Activated naive CD4-positive, alpha-beta T cell treated with anti-CD3 and anti-CD28 coated beads for 36 hours (primary cell): ENCODE data around the gene IARS2. TPM values are rescaled to one million over a fixed set of nuclear protein-coding genes. Genes with fewer than 3 reads are reported as not detected.
A peak's percentile ranks its signal among the peaks of the same experiment; 100 is the strongest.

ENCODE experiments used
- CTCF ChIA-PET: fragments of 350-600 bp; sonication (Branson Sonifier 250); formaldehyde crosslinking; loops from one replicate; lab custom pipeline; 2021; ENCODE audit warnings: antibody characterized with exemption; lab: Charles Lee
- DNase-seq: peaks from one replicate; pipeline ENCODE4 v3.0.0-alpha.2; 2020
- H3K27ac Mint-ChIP-seq: one replicate; pipeline ENCODE4 v1.8.0; 2021; ENCODE audit warnings: mild to moderate bottlenecking, mixed read lengths
- H3K27me3 Mint-ChIP-seq: one replicate; pipeline ENCODE4 v1.8.0; 2021; ENCODE audit warnings: low read depth, mixed read lengths
- H3K36me3 Mint-ChIP-seq: one replicate; pipeline ENCODE4 v1.8.0; 2021; ENCODE audit warnings: low read depth, mixed read lengths
- H3K4me1 Mint-ChIP-seq: one replicate; pipeline ENCODE4 v1.8.0; 2021; ENCODE audit warnings: low read depth, mixed read lengths
- H3K4me3 Mint-ChIP-seq: one replicate; pipeline ENCODE4 v1.8.0; 2021; ENCODE audit warnings: mild to moderate bottlenecking, moderate library complexity, mixed read lengths
- H3K9me3 Mint-ChIP-seq: one replicate; pipeline ENCODE4 v1.8.0; 2021; ENCODE audit warnings: mixed read lengths
- intact Hi-C: fragments of 100-400 bp; cut with micrococcal nuclease; formaldehyde crosslinking; loops from one replicate; pipeline ENCODE4 v1.15.1; 2023
- total RNA-seq, 2 experiments: library from RNA; stranded (reverse); gene quantifications; one replicate each; pipeline ENCODE4 v1.2.3, GENCODE V29; 2021

The IARS2 gene
- total RNA-seq, 2 experiments from 2014 or later = 59.7 to 60.3 TPM

DNA sequence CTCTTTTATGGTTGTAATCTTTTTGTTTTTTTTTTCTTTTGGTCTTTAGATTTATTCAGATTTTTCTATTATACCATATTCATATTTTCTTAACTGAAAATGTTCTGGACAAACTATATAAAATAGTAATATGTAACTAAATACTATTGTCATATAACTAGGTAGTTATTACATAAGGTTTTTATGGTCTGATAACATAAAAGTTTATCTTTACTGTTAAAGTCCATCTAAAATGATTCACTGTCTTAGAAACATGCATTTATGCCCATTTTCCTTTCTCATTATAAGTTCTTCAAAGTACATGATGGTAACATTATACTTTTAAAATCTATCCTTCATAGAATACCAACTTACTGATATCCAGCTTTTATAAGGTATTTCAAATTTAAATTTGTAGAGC is 29.1 kb downstream of the IARS2 start:
- H3K4me1 Mint-ChIP-seq = peaks cover 13% of the 10 kb centered on the region
- intact Hi-C loops = no loop called here
- H3K27ac Mint-ChIP-seq = no peak overlapping the region
- H3K27me3 Mint-ChIP-seq = no peaks in the 10 kb centered on the region
- CTCF ChIA-PET = no interaction called here
- DNase-seq = no peak
- H3K9me3 Mint-ChIP-seq = no peaks in the 10 kb centered on the region
- no peak overlapping the region for H3K4me3 Mint-ChIP-seq
- peaks cover 15% of the 10 kb centered on the region for H3K36me3 Mint-ChIP-seq

DNA sequence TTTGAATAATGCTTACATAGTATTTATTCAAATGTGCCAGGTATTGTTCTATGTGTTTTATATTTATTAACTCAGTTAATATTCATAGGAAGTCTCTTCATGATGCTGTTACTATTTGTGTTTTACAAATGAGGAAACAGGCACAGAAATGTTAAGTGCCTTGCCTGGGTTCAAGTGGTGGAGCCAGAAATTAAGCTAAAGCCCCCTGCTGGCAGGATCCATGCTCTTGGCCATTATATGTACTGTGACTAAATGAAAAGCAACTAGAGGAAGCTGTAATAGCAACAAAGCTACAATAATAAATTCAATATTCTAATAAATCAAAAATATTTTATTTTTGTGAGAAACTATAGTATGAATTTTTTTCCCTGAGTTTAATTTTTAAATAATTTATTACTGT is 30.0 kb downstream of the IARS2 start:
- Mint-ChIP-seq H3K4me3 (no peak overlapping the region), H3K36me3 (peaks cover 22% of the 10 kb centered on the region), H3K4me1 (peaks cover 11% of the 10 kb centered on the region), H3K27ac (no peak overlapping the region), H3K27me3 (no peaks in the 10 kb centered on the region), H3K9me3 (no peaks in the 10 kb centered on the region)
- intact Hi-C loops = no loop called here
- peak; percentile 17 for DNase-seq
- CTCF ChIA-PET = interaction anchor here (1.1 kb wide), 1 partner anchor 11 kb away, joined by 3 read pairs; no protein-coding TSS in a partner anchor

DNA sequence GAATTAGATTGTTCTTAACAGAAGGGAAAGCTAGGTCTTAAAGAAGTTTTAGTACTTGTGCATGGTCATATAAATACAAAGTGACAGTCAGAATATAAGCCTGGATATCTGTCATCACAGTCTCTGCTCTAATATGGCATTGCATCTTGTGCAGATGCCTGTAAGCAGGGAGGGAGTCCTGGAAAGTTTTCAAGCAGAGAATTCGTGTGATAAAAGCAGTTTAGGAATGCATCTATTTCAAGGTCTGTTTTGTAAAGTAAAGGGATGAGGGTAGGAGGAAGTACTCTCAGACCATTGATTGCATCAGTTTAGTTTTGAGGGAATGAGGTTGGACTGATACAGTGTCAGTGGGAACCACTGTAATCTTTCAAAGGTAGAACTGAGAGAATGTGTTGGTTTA is 30.6 kb downstream of the IARS2 start:
- no peak for DNase-seq
- H3K27ac Mint-ChIP-seq = peak overlapping the region; percentile 28
- peaks cover 3% of the 10 kb centered on the region for H3K9me3 Mint-ChIP-seq
- H3K27me3 Mint-ChIP-seq = no peaks in the 10 kb centered on the region
- H3K4me1 Mint-ChIP-seq = peaks cover 9% of the 10 kb centered on the region
- peaks cover 26% of the 10 kb centered on the region for H3K36me3 Mint-ChIP-seq
- CTCF ChIA-PET = interaction anchor here (1.1 kb wide), 1 partner anchor 12 kb away, joined by 3 read pairs; no protein-coding TSS in a partner anchor
- intact Hi-C loops = no loop called here
- H3K4me3 Mint-ChIP-seq = no peak overlapping the region

GRCh38 chr1:220127076-220127475 is 33.1 kb downstream of the IARS2 start:
- DNase-seq = no peak
- Mint-ChIP-seq H3K27ac (peak overlapping the region; percentile 1), H3K4me3 (no peak overlapping the region), H3K27me3 (no peaks in the 10 kb centered on the region), H3K36me3 (peaks cover 36% of the 10 kb centered on the region), H3K4me1 (peaks cover 14% of the 10 kb centered on the region), H3K9me3 (peaks cover 4% of the 10 kb centered on the region)
- CTCF ChIA-PET = no interaction called here
- intact Hi-C loops = no loop called here

DNA sequence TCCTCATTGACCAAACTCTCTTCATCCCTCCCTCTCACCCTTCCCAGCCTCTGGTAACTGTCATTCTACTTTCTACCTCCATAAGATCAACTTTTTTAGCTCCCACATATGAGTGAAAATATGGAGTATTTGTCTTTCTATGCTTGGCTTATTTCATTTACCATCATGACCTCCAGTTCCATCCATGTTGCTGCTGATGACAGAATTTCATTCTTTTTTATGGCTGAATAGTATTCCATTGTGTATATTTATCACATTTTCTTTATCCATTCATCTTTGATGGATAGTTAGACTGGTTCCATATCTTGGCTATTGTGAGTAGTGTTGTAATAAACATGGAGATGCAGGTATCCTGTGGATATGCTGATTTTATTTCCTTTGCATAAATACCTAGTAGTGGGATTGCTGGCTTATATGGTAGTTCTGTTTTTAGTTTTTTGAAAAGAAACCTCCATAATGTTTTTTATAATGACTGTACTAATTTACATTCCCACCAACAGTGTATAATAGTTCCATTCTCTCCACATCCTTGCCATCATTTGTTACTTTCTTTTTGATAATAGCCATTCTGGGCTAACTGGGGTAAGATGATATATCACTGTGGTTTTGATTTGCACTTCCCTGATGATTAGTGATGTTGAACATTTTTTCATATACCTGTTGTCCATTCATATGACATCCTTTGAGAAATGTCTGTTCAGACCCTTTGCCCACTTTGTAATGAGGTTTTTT is 35.7 kb downstream of the IARS2 start:
- DNase-seq = no peak
- Mint-ChIP-seq H3K36me3 (peaks cover 49% of the 10 kb centered on the region), H3K9me3 (peaks cover 4% of the 10 kb centered on the region), H3K4me3 (no peak overlapping the region), H3K27me3 (no peaks in the 10 kb centered on the region), H3K27ac (peak overlapping the region; percentile 36), H3K4me1 (peaks cover 10% of the 10 kb centered on the region)
- CTCF ChIA-PET = no interaction called here
- intact Hi-C loops = no loop called here

GRCh38 chr1:220135755-220136154 is 41.8 kb downstream of the IARS2 start:
- DNase-seq = no peak
- intact Hi-C loops = no loop called here
- Mint-ChIP-seq H3K9me3 (no peaks in the 10 kb centered on the region), H3K36me3 (peaks cover 34% of the 10 kb centered on the region), H3K4me1 (peaks cover 10% of the 10 kb centered on the region), H3K27ac (no peak overlapping the region), H3K4me3 (no peak overlapping the region), H3K27me3 (no peaks in the 10 kb centered on the region)
- CTCF ChIA-PET = interaction anchor here (1.4 kb wide), 1 partner anchor 22 kb away, joined by 4 read pairs; no protein-coding TSS in a partner anchor

- Mint-ChIP-seq H3K36me3 (peaks cover 34% of the 10 kb centered on the region), H3K9me3 (no peaks in the 10 kb centered on the region), H3K27me3 (no peaks in the 10 kb centered on the region), H3K4me3 (no peak overlapping the region), H3K4me1 (peaks cover 10% of the 10 kb centered on the region), H3K27ac (peak overlapping the region; percentile 24)
- intact Hi-C loops = no loop called here
- DNase-seq = no peak
- CTCF ChIA-PET = interaction anchor here (1.4 kb wide), 1 partner anchor 24 kb away, joined by 4 read pairs; no protein-coding TSS in a partner anchor
Measured at GRCh38 chr1:220137019-220137786, 43.3 kb downstream of the IARS2 start.

GRCh38 chr1:220139966-220140365 is 46.0 kb downstream of the IARS2 start:
- Mint-ChIP-seq H3K36me3 (peaks cover 36% of the 10 kb centered on the region), H3K27me3 (no peaks in the 10 kb centered on the region), H3K27ac (no peak overlapping the region), H3K4me1 (peaks cover 12% of the 10 kb centered on the region), H3K4me3 (no peak overlapping the region), H3K9me3 (no peaks in the 10 kb centered on the region)
- DNase-seq = no peak
- CTCF ChIA-PET = no interaction called here
- intact Hi-C loops = no loop called here

- no peaks in the 10 kb centered on the region for H3K9me3 Mint-ChIP-seq
- H3K36me3 Mint-ChIP-seq = peaks cover 31% of the 10 kb centered on the region
- H3K27ac Mint-ChIP-seq = no peak overlapping the region
- H3K4me3 Mint-ChIP-seq = no peak overlapping the region
- H3K4me1 Mint-ChIP-seq = peaks cover 7% of the 10 kb centered on the region
- DNase-seq = no peak
- intact Hi-C loops = no loop called here
- CTCF ChIA-PET = interaction anchor here (1.0 kb wide), 1 partner anchor 10 kb away, joined by 4 read pairs; no protein-coding TSS in a partner anchor
- H3K27me3 Mint-ChIP-seq = no peaks in the 10 kb centered on the region
Measured at GRCh38 chr1:220144051-220144450, 50.1 kb downstream of the IARS2 start.

- CTCF ChIA-PET = no interaction called here
- Mint-ChIP-seq H3K9me3 (no peaks in the 10 kb centered on the region), H3K27me3 (no peaks in the 10 kb centered on the region), H3K27ac (no peak overlapping the region), H3K4me1 (peaks cover 7% of the 10 kb centered on the region), H3K4me3 (no peak overlapping the region), H3K36me3 (peaks cover 16% of the 10 kb centered on the region)
- DNase-seq = no peak
- intact Hi-C loops = no loop called here
Measured at GRCh38 chr1:220149742-220150141, 55.8 kb downstream of the IARS2 start.

DNA sequence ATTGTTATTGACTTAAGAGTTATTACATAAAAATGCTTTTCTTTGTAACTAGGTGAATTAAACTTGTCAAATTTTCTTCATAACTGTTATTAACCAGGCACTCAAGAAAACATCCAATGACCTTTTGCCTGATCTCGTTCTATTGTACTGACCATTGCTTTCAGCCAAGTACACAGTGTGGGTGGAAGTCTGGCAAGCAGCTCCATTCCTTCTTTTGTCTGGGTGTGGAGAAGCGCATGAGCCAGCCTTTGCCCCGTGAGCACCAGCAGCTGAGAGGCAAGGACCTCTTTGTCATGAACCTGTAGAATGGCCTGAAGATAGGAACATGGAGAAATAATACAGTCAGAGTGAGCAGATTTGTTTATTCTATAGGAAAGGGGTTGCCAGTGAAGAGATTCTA is 57.5 kb downstream of the IARS2 start:
- no peak overlapping the region for H3K4me3 Mint-ChIP-seq
- H3K4me1 Mint-ChIP-seq = no peaks in the 10 kb centered on the region
- H3K36me3 Mint-ChIP-seq = peaks cover 20% of the 10 kb centered on the region
- no peak overlapping the region for H3K27ac Mint-ChIP-seq
- CTCF ChIA-PET = interaction anchor here (1.3 kb wide), 1 partner anchor 36 kb away, joined by 3 read pairs; no protein-coding TSS in a partner anchor
- no peak for DNase-seq
- intact Hi-C loops = no loop called here
- no peaks in the 10 kb centered on the region for H3K27me3 Mint-ChIP-seq
- no peaks in the 10 kb centered on the region for H3K9me3 Mint-ChIP-seq

- Mint-ChIP-seq H3K27ac (no peak overlapping the region), H3K9me3 (no peaks in the 10 kb centered on the region), H3K27me3 (no peaks in the 10 kb centered on the region), H3K36me3 (peaks cover 30% of the 10 kb centered on the region), H3K4me3 (no peak overlapping the region), H3K4me1 (peaks cover 2% of the 10 kb centered on the region)
- intact Hi-C loops = no loop called here
- CTCF ChIA-PET = interaction anchor here (0.5 to 1.0 kb wide), 3 partner anchors 38 to 621 kb away, joined by 3 to 5 read pairs (median 3); no protein-coding TSS in a partner anchor
- DNase-seq = no peak
Measured at GRCh38 chr1:220153147-220153546, 59.2 kb downstream of the IARS2 start.
